ENCODE data around the gene DHX32. TPM values are rescaled to one million over a fixed set of nuclear protein-coding genes. Genes with fewer than 3 reads are reported as not detected.
"Not testable (repeated sequence)": the region's sequence is repeated elsewhere in the genome, so short reads cannot be mapped to it uniquely, and the experiment has no call there.

The DHX32 gene, protein sequence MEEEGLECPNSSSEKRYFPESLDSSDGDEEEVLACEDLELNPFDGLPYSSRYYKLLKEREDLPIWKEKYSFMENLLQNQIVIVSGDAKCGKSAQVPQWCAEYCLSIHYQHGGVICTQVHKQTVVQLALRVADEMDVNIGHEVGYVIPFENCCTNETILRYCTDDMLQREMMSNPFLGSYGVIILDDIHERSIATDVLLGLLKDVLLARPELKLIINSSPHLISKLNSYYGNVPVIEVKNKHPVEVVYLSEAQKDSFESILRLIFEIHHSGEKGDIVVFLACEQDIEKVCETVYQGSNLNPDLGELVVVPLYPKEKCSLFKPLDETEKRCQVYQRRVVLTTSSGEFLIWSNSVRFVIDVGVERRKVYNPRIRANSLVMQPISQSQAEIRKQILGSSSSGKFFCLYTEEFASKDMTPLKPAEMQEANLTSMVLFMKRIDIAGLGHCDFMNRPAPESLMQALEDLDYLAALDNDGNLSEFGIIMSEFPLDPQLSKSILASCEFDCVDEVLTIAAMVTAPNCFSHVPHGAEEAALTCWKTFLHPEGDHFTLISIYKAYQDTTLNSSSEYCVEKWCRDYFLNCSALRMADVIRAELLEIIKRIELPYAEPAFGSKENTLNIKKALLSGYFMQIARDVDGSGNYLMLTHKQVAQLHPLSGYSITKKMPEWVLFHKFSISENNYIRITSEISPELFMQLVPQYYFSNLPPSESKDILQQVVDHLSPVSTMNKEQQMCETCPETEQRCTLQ
- 10 to 100 TPM; 25.4 to 27.4 (median 25.9) TPM for polyA plus RNA-seq (ENCODE audit: insufficient read length in 3 of 3)

DNA sequence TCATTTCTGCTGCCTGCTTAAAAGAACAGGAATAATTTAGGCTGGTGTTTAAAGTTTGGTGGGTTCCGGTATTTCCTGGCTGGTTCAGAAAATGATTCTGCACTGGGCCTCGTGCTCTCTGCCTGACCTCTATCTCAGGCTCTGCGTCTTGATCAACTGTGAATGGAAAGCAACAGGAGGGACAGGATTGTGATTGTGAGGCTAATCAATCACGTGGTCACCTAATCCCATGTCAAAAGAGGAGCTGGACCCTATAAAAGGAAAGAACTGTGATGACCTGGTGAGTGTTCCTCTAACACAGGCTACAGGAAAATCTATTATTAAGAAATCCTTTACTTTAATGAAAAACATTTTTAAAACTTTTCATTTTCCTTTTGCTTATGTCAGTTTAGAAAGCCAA, at the start of gene DHX32:
TSS of gene DHX32 (minus strand) at position 101 of the 400 bp plus-strand sequence. CDS start 468 bp downstream, outside the sequence.
- no peak for DNase-seq (ENCODE audit: low read depth in 3 of 3, low spot score in 2 of 3)

DNA sequence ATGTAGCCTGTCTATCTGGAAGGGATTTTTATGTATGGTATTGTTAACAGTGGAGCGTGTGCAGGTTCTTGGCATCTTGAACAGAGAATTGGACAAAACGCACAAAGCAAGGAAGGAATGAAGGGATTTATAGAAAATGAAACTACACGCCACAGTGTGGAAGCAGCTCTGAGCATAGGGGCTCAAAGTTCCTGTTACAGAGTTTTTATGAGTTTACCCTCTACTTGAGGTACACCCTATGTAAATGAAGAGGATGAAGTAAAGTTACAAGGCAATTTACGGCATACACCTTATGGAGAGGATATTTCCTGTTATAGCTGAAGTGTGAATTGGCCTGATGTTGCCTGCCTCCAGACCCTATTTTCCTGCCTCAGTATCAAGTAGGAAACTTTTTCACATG, 48.5 kb upstream of the DHX32 start:
- DNase-seq (ENCODE audit: low read depth in 3 of 3, low spot score in 2 of 3) = no peak

DNA sequence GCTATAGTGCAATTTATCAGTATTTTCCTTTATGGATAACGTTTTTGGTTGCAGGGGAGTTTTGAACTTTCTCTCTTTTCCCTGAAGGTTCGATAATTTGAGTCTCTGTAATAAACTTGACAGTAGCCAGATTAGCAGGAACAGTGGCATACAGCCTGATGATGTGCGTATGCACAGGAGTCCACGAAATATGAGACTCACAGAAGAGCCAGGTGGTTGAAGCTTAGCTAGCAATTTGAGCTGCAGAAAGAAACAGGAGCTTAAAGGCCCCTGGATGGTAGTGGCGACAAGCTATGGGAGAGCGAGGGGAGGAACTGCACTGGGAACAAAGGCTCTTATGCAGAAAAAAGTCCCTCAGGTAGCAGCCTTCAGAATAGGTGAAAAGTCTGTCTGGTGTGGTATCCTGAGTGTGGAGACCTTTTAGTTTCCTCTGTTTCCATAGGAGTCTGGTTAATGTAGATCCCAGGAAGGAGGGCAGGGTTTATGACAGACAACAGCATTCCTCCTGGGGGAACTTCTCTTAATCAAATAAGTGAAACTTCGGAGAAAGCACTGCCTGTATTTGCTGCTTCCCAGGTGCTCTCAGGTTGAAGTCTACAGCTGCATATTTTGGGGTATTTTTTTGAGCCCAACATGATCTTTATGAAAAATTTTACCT, 48.0 kb upstream of the DHX32 start:
- DNase-seq (ENCODE audit: low read depth in 3 of 3, low spot score in 2 of 3) = no peak

DNA sequence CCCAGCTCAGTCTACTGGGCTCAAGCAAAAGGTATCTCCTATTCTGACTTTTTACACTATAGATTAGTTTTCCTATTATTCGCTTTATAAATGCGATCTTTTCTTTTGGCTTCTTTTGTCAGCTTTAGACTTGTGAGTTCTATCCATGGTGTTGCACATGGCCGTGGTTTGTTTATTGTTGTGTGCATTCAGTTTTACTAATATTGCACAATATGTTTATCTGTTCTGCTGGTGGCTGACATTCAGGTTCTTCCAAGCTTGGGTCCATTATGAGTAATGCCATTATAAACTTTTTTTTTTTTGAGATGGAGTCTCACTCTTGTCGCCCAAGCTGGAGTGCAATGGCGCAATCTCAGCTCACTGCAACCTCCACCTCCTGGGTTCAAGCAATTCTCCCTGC, 46.2 kb upstream of the DHX32 start:
- not testable (repeated sequence) for DNase-seq (ENCODE audit: low read depth in 3 of 3, low spot score in 2 of 3)

DNA sequence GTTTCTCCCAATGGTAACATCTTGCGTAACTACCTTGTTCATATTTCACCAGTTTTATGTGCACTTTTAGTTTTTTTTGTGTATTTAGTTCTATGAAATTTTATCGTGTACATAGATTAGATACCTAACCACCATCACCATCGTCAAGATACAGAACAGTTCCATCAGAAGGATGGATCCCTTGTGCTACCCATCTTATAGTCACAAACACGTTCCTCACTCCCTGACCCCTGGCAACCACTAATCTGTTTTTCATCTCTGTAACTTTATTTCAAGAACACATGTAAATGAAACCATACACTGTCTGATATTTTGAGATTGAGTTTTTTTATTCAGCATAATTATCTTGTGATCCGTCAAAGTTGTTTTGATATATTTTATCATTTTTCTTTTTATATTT, 45.2 kb upstream of the DHX32 start:
- no peak for DNase-seq (ENCODE audit: low read depth in 3 of 3, low spot score in 2 of 3)

DNA sequence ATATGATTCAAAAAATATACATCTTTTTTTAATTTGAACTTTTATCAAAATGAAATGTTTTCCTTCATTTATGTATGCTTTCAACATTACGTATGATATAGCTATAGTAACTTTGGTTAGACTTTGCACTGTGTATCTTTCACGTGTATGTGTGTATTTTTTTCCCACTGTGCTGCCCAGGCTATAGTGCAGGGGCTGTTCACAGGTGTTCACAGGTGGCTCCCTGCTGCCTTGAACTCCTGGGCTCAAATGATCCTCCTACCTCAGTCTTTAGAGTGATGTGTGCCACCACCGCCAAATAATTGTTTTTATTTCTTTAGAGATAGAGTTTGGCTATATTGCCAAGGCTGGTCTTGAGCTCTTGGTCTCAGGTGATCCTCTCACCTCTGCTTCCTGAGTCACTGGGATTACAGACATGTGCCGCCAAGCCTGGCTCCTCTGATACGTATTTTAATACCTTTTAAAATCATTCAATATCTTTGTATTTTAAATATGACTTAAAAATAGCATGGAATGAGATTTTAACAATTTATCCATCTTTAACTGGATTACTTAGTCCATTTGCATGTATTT, 44.3 kb upstream of the DHX32 start:
- no peak for DNase-seq (ENCODE audit: low read depth in 3 of 3, low spot score in 2 of 3)

DNA sequence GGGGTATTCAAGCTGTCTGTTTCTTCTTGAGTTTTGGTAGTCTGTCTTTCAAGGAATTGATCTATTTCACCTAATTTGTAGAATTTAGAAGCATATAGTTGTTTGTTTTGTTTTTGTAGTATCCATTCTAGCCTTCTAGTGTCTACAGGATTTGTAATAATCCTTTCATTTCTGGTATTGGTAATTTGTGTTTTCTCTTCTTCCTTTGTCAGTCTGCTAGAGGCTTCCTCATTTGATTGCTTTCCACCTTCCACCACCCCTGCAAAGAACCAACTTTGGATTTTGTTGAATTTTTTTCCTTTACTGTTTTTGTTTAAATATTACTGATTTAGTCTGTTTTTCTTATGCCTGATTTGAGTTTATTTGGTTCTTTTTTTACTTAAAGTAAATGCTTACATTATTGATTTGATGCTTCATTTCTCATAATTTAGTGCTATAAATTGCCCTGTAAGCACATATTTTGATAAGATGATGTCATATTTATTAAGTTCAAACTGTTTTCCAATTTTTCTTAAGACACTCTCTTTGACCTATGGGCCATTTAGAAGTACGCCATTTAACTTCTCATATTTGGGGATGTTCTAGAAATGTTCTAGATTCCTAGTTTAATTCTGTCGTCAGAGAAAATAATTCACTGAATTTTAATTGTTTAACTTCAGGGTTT, 40.7 kb upstream of the DHX32 start:
- not testable (repeated sequence) for DNase-seq (ENCODE audit: low read depth in 3 of 3, low spot score in 2 of 3)

DNA sequence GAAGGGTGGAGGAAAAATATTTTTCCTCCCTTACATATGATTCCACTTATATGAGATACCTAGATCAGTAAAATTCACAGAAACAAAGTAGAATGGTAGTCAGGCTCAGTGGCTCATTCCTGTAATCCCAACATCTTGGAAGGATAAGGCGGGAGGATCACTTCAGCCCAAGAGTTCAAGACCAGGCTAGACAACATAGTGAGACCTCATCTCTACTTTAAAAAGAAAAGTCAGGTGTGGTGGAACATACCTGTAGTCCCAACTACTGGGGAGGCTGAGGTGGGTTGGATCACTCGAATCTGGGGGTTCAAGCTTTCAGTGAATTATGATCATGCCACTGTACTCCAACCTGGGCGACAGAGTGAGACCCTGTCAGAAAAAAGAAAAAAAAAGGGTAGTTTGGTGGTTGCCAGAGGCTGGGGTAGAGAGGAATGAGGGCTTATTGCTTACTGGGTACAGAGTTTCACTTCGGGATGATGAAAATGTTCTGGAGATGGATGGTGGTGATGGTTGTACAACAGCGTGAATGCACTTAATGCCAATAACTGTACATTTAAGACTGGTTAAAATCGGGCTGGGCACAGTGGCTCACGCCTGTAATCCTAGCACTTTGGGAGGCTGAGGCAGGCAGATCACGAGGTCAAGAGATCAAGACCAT, 36.7 kb upstream of the DHX32 start:
- not testable (repeated sequence) for DNase-seq (ENCODE audit: low read depth in 3 of 3, low spot score in 2 of 3)

DNA sequence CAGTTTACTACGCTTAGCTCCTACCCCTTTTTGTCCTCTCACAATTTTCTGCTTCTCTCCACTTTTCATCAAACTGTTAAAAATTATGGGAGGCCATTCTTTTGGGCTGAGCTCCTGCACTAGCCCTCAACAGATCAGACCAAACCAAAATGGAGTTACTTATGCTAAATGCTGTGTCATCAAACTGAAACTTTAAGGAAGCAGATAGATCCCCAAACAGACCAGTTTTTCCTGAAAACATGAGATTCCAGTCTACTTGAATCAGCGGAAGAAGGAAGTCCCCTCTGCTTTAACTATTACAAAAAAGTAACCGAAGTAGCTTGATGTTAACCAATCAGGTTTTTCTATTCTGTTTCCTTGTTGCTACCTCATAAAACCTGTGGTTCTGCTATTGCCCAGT, 35.9 kb upstream of the DHX32 start:
- no peak for DNase-seq (ENCODE audit: low read depth in 3 of 3, low spot score in 2 of 3)

DNA sequence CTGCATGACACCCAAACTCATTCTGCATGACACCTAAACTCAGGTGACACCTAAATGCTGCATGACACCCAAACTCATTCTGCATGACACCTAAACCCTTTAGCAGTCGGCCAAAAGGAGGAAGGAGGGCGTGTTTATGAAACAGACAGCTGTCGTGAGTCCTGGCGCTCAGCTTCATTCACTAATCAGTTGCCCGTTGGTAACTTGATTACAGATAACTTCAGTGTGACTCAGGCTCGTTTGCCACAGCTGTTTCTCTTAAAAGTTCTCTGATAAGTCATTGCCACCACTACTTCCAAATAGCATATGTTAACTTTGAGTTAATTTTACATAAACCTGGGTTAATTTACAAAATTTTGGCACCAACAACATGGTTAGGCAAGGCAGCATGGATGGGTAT, 32.2 kb upstream of the DHX32 start:
- not testable (repeated sequence) for DNase-seq (ENCODE audit: low read depth in 3 of 3, low spot score in 2 of 3)

DNA sequence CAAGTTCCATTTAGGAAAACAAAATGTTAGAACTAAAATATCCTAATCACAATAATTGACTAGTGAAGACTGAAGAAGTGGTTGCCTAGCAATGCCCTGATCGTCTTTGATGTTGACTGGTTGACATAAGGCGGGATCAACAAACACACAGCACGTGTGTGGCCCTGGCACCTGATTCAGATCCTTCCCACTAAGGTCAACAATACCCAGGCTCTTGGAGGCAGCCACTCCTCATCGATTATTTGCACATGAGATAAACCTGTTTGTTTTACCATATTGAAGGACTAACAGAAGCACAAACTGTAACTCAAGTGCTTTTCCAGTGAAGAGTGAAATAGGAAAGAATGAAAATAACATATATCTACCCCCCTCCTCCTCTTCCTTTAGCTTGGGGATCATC, 30.9 kb upstream of the DHX32 start:
- no peak for DNase-seq (ENCODE audit: low read depth in 3 of 3, low spot score in 2 of 3)

DNA sequence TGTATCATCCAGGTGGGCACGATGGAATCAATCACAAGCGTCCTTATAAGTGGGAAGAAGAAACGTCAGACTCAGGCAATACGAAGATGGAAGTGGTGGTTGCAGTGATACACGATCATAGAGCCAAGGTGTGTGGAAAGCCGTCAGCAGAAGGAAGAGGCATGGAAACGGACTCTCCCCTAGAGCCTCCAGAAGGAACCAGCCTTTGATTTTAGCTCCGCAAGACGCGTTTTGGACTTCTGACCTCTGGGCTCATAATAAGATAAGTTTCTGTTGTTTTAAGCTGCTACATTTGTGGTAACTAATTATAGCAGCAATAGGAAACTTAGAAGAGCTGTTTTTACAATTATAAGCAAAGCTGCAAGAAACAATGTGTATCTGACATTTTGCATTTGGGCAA, 30.1 kb upstream of the DHX32 start:
- no peak for DNase-seq (ENCODE audit: low read depth in 3 of 3, low spot score in 2 of 3)

DNA sequence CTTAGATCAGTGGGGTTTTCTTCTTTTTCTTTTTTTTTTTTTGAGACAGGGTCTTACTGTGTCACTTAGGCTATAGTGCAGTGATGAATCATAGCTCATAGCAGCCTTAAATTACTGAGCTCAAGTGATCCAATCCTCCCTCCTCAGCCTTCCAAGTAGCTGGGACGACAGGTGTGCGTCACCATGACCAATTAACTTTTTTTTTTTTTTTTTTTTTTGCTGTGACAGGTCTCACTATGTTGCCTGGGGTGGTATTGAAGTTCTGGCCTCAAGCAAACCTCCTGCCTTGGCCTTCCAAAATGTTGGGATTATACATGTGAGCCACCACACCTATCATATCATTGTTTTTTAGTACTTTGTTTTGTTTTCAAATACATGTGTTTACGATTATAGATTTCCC, 28.4 kb upstream of the DHX32 start:
- DNase-seq (ENCODE audit: low read depth in 3 of 3, low spot score in 2 of 3) = not testable (repeated sequence)

DNA sequence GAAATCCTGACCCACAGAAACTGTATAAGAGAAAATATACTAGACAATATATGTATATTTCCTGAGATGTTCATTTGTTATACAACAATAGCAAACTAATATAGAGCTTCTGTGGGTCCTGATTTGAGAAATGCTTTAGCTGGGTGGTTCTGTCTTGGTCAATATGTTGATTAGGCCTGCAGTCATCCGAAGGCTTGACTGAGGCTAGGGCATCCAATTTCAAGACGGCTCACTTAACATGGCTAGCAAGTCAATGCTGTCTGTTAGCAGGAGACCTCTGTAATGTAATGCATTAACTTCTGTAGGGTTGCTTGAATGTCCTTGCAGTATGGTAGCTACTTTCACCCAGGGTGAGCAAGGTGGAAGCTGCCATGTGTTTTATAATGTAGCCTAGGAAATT, 27.7 kb upstream of the DHX32 start:
- DNase-seq (ENCODE audit: low read depth in 3 of 3, low spot score in 2 of 3) = not testable (repeated sequence)

DNA sequence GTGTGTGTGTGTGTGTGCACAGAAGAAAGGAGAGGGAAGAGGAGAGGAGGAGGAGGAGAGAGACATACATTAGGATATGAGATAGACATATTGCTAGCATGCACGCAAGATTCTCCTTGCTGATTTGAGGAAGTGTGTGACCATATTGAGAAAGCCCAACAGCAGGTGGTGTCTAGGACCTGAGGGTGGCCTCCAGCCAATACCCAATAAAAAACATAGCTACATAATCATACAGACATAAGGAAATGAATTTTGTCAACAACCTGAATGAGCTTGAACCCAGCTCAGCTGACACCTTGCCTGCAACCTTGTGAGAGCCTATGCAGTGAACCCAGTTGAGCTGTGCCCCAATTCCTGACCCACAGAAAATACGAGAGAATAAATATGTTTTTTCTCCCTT, 26.5 kb upstream of the DHX32 start:
- DNase-seq (ENCODE audit: low read depth in 3 of 3, low spot score in 2 of 3) = not testable (repeated sequence)

DNA sequence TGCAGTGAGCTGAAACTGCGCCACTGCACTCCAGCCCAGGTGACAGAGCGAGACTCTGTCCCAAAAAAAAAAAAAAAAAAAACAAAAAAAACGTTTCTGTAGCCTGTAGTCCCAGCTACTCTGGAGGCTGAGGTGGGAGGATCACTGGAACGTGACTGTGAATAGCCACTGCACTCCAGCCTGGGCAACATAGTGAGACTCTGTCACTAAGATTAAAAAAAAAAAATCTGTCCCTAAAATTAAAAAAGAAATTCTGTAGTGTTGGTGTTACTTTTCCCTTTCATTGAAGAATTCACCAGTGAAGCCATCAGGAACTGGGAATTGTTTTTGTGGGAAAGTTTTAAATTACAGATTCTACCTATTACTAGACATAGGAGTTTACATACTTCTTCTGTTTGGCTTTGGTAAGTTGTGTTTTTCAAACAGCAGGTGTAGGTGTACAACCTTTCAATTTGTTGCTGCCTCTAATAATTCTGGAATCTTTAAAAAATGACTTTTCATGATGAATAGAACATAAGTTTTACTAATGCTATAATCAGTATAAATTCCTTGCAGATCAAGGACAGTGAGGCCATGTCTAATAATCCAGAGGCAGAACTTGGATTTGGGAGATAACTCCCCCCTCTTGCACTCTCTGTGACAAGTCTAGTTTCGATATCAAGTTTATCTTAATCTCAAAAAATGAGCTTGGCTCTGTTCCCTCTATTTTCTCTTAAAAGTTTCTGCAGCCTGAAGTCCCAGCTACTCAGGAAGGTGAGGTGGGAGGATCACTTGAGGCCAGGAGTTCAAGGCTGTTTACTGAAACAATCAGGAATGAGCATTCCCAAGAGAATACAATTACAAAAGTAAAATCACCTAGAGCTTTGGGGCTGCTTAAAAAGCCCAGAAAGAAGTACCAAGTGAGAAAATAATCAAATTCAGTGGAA, 24.2 kb upstream of the DHX32 start:
- DNase-seq (ENCODE audit: low read depth in 3 of 3, low spot score in 2 of 3) = not testable (repeated sequence)

DNA sequence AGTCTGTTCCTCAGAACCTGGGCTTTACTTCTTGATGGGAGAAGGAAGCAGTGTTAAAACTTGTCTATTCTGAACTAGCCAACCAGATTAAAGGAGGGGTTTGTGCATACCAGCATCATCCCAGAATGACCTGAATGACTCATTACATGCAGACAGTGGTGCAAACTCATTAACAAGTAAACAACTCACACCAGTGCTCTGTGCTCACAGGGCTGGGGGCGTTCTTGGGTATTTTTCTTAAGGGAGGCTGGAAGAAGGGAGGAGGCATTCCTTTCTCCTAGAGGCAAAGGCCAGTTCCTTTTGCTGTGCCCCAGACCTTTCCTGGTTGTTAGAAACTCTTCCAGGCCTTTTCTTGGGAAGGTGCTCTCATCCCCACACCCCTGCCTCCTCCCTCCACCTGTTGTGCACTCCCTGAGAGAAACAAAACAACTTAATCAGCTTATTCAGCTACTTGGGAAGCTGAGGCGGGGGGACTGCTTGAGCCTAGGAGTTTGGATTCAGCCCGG, 22.1 kb upstream of the DHX32 start:
- not testable (repeated sequence) for DNase-seq (ENCODE audit: low read depth in 3 of 3, low spot score in 2 of 3)

DNA sequence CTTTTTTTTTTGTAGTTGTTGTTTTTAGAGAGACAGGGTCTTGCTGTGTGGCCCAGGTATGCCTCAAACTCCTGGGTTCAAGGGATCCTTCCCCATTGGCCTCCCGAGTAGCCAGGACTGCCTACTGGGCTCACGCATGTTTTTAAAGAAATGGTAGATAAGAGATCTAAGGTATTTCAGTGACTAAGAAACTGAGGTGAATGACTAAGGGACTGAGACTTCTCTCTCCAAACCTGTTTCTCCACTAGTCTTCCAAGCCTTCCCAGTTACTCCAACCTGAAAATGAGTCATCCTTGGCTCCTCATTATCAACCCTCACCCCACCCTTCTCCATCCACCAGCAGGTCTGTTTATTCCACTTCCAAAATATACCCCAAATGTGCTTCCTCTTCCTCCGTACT, 19.9 kb upstream of the DHX32 start:
- not testable (repeated sequence) for DNase-seq (ENCODE audit: low read depth in 3 of 3, low spot score in 2 of 3)

DNA sequence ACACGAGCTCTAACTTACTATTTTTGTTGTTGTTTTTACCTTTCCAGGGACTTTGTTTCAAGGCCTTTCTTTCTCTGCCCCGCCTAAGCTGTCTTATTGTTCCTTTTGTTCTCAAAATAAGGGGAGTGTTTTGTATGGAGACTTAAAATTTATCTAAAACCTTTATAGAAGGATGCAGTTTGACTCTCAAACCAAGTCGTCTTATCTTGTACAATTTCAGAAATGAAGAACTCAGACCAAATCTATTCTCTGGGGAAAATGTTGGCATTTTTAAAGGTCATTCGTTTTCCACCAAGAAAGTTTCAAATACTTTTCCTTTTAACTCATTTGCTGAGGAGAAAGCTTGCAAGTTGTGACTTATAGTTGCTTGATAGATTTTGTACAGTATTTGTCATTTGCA, 16.2 kb upstream of the DHX32 start:
- DNase-seq (ENCODE audit: low read depth in 3 of 3, low spot score in 2 of 3) = not testable (repeated sequence)
